HEK293 (cell line): Measurements from ENCODE around the gene NLK.
"Not testable (repeated sequence)": the region's sequence is repeated elsewhere in the genome, so short reads cannot be mapped to it uniquely, and the experiment has no call there.

Experiments used
- CTCF ChIA-PET: fragments of 350-600 bp; formaldehyde crosslinking; extraction: SDS; loops from one replicate; lab custom pipeline; 2021; ENCODE audit warnings: antibody characterized with exemption; lab: Yijun Ruan, JAX
- POLR2A ChIA-PET: fragments of 300-600 bp; formaldehyde crosslinking; extraction: SDS; loops from one replicate; lab custom pipeline; 2020; ENCODE audit warnings: antibody characterized with exemption, inconsistent platforms; lab: Yijun Ruan, JAX
- H3K27ac ChIP-seq: fragments of 200-500 bp; sonication (Bioruptor generic); 2 replicates; pipeline ENCODE4 v1.5.1; 2014; ENCODE audit warnings: low read depth, low read length, control low read depth, inconsistent platforms; ENCODE audit errors: extremely low read depth
- H3K36me3 ChIP-seq, 2 experiments: fragments of 200-500 bp in 1 of 2; sonication (Bioruptor generic) in 1 of 2; 1 replicate in 1 of 2; 2 replicates in 1 of 2; pipeline ENCODE4 v1.5.1; 2014 to 2017; ENCODE audit warnings: inconsistent platforms in 2 of 2, low read length in 2 of 2; ENCODE audit not compliant: control insufficient read depth in 2 of 2, insufficient read depth in 1 of 2
- H3K4me1 ChIP-seq: fragments of 200-500 bp; sonication (Bioruptor generic); 2 replicates; pipeline ENCODE4 v1.5.1; 2014; ENCODE audit warnings: mild to moderate bottlenecking, low read length, inconsistent platforms; ENCODE audit not compliant: control insufficient read depth, insufficient read depth
- H3K4me3 ChIP-seq: 2 replicates; pipeline ENCODE4 v1.5.1; 2011; ENCODE audit warnings: low read depth, mild to moderate bottlenecking, control low read depth, low read length, moderate library complexity
- H3K9me3 ChIP-seq: fragments of 200-500 bp; sonication (Bioruptor generic); 2 replicates; pipeline ENCODE4 v1.5.1; 2014; ENCODE audit warnings: low read depth, low read length, inconsistent platforms; ENCODE audit not compliant: control insufficient read depth, insufficient read depth
- GLI4 ChIP-seq: fragments of 450-650 bp; formaldehyde crosslinking; IDR thresholded peaks from 2 replicates; pipeline ENCODE4 v1.5.1; 2016; ENCODE audit warnings: missing biosample characterization, missing genetic modification characterization
- KLF7 ChIP-seq: fragments of 450-650 bp; formaldehyde crosslinking; IDR thresholded peaks from 2 replicates; pipeline ENCODE4 v1.5.1; 2016; ENCODE audit warnings: missing biosample characterization, missing genetic modification characterization, borderline replicate concordance
- SP2 ChIP-seq: fragments of 450-650 bp; formaldehyde crosslinking; IDR thresholded peaks from 2 replicates; pipeline ENCODE4 v1.5.1; 2016; ENCODE audit warnings: missing biosample characterization, missing genetic modification characterization
- ZNF121 ChIP-seq: fragments of 450-650 bp; formaldehyde crosslinking; IDR thresholded peaks from 2 replicates; pipeline ENCODE4 v1.5.1; 2016; ENCODE audit warnings: missing biosample characterization, missing genetic modification characterization
- ZNF146 ChIP-seq: fragments of 450-650 bp; formaldehyde crosslinking; IDR thresholded peaks from 2 replicates; pipeline ENCODE4 v1.5.1; 2016; ENCODE audit warnings: missing biosample characterization, missing genetic modification characterization
- ZNF214 ChIP-seq: fragments of 450-650 bp; formaldehyde crosslinking; IDR thresholded peaks from 2 replicates; pipeline ENCODE4 v1.5.1; 2017; ENCODE audit warnings: missing biosample characterization, mild to moderate bottlenecking, missing genetic modification characterization, borderline replicate concordance
- ZNF433 ChIP-seq: fragments of 450-650 bp; formaldehyde crosslinking; IDR thresholded peaks from 2 replicates; pipeline ENCODE4 v1.5.1; 2016; ENCODE audit warnings: missing biosample characterization, missing genetic modification characterization, low read depth
- ZNF501 ChIP-seq: fragments of 450-650 bp; formaldehyde crosslinking; IDR thresholded peaks from 2 replicates; pipeline ENCODE4 v1.5.1; 2016; ENCODE audit warnings: missing biosample characterization, missing genetic modification characterization
- ZNF521 ChIP-seq: fragments of 450-650 bp; formaldehyde crosslinking; IDR thresholded peaks from 2 replicates; pipeline ENCODE4 v1.5.1; 2017; ENCODE audit warnings: missing biosample characterization, mild to moderate bottlenecking, missing genetic modification characterization
- ZNF558 ChIP-seq: fragments of 450-650 bp; formaldehyde crosslinking; IDR thresholded peaks from 2 replicates; pipeline ENCODE4 v1.5.1; 2016; ENCODE audit warnings: missing biosample characterization, missing genetic modification characterization
- ZNF658 ChIP-seq: fragments of 450-650 bp; formaldehyde crosslinking; IDR thresholded peaks from 2 replicates; pipeline ENCODE4; 2016; ENCODE audit warnings: missing biosample characterization, missing genetic modification characterization
- ZNF664 ChIP-seq: fragments of 450-650 bp; formaldehyde crosslinking; IDR thresholded peaks from 2 replicates; pipeline ENCODE4 v1.5.1; 2016; ENCODE audit warnings: missing biosample characterization, missing genetic modification characterization
- ZNF843 ChIP-seq: fragments of 450-650 bp; formaldehyde crosslinking; IDR thresholded peaks from 2 replicates; pipeline ENCODE4 v1.5.1; 2016; ENCODE audit warnings: missing biosample characterization, missing genetic modification characterization
- TF ChIP-seq, protein P1 (sequence below): fragments of 450-650 bp; formaldehyde crosslinking; IDR thresholded peaks from 2 replicates; pipeline ENCODE4 v1.5.1; 2016; ENCODE audit warnings: missing biosample characterization, missing genetic modification characterization
- TF ChIP-seq, protein P2 (sequence below): fragments of 450-650 bp; formaldehyde crosslinking; IDR thresholded peaks from 2 replicates; pipeline ENCODE4 v1.5.1; 2016; ENCODE audit warnings: missing biosample characterization, missing genetic modification characterization
- TF ChIP-seq, protein P3 (sequence below): fragments of 450-650 bp; formaldehyde crosslinking; IDR thresholded peaks from 2 replicates; pipeline ENCODE4 v1.5.1; 2016; ENCODE audit warnings: missing biosample characterization, missing genetic modification characterization
- TF ChIP-seq, protein P4 (sequence below): fragments of 450-650 bp; formaldehyde crosslinking; IDR thresholded peaks from 2 replicates; pipeline ENCODE4 v1.5.1; 2016; ENCODE audit warnings: missing biosample characterization, missing genetic modification characterization, borderline replicate concordance
- TF ChIP-seq, protein P5 (sequence below): fragments of 450-650 bp; formaldehyde crosslinking; IDR thresholded peaks from 2 replicates; pipeline ENCODE4 v1.5.1; 2016; ENCODE audit warnings: missing biosample characterization, missing genetic modification characterization

Gene NLK

DNA sequence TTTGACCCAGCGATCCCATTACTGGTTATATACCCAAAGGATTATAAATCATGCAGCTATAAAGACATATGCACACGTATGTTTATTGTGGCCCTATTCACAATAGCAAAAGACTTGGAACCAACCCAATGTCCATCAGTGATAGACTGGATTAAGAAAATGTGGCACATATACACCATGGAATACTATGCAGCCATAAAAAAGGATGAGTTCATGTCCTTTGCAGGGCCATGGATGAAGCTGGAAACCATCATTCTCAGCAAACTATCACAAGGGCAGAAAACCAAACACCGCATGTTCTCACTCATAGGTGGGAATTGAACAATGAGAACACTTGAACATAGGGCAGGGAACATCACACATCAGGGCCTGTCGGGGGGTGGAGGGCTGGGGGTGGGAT is 112.9 kb downstream of the NLK start:
- H3K4me3 ChIP-seq, POLR2A ChIA-PET, H3K36me3 ChIP-seq, H3K27ac ChIP-seq, CTCF ChIA-PET, H3K4me1 ChIP-seq, H3K9me3 ChIP-seq: not testable (repeated sequence)
- TF ChIP-seq, protein P1, sequence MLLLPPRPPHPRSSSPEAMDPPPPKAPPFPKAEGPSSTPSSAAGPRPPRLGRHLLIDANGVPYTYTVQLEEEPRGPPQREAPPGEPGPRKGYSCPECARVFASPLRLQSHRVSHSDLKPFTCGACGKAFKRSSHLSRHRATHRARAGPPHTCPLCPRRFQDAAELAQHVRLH (tag by site-specific recombination): peak; percentile 57
- TF ChIP-seq ZNF146 (tag by site-specific recombination): peak; percentile 96
- TF ChIP-seq, protein P2, sequence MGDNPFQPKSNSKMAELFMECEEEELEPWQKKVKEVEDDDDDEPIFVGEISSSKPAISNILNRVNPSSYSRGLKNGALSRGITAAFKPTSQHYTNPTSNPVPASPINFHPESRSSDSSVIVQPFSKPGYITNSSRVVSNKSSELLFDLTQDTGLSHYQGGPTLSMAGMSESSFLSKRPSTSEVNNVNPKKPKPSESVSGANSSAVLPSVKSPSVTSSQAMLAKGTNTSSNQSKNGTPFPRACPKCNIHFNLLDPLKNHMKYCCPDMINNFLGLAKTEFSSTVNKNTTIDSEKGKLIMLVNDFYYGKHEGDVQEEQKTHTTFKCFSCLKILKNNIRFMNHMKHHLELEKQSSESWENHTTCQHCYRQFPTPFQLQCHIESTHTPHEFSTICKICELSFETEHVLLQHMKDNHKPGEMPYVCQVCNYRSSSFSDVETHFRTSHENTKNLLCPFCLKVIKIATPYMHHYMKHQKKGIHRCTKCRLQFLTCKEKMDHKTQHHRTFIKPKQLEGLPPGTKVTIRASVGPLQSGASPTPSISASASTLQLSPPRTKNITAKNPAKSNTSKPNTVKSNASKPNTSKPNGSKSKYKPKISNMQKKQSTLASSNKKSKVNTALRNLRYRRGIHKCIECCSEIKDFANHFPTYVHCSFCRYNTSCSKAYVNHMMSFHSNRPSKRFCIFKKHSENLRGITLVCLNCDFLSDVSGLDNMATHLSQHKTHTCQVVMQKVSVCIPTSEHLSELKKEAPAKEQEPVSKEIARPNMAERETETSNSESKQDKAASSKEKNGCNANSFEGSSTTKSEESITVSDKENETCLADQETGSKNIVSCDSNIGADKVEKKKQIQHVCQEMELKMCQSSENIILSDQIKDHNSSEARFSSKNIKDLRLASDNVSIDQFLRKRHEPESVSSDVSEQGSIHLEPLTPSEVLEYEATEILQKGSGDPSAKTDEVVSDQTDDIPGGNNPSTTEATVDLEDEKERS (tag by site-specific recombination): peak; percentile 50; the same call in 1 of the 2 replicates

DNA sequence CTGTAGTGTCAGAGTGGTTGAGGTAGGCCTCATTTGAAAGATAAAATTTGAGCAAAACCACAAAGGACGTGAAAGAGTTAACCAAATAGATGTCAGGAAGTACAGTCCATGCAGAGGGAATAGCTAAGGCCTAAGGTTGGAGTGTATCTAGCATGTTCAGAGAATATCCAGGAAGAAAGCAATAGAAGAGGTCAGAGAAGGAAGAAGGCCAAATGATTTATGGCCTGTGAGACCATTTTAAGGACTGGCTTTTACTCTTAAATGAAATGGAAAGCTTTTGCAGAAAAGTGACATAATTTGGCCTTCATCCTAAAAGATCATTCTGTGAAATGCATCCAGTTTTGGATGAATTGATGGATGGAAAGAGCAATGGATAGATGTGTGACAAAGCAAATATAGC is 116.5 kb downstream of the NLK start:
- CTCF ChIA-PET: interaction anchor here (0.5 kb wide), 1 partner anchor 16 kb away, joined by 3 read pairs; no protein-coding TSS in a partner anchor
- Histone ChIP-seq H3K9me3 (no peaks in the 10 kb centered on the region), H3K27ac (no peak overlapping the region), H3K4me1 (no peaks in the 10 kb centered on the region), H3K36me3 (peaks cover 0 to 2% of the 10 kb centered on the region in 2 experiments; a peak in 1 of 3 replicates), H3K4me3 (no peak overlapping the region)
- TF ChIP-seq SP2 (tag by site-specific recombination): no peak
- TF ChIP-seq GLI4 (tag by site-specific recombination): no peak
- no peak for TF ChIP-seq ZNF501
- TF ChIP-seq, protein P3, sequence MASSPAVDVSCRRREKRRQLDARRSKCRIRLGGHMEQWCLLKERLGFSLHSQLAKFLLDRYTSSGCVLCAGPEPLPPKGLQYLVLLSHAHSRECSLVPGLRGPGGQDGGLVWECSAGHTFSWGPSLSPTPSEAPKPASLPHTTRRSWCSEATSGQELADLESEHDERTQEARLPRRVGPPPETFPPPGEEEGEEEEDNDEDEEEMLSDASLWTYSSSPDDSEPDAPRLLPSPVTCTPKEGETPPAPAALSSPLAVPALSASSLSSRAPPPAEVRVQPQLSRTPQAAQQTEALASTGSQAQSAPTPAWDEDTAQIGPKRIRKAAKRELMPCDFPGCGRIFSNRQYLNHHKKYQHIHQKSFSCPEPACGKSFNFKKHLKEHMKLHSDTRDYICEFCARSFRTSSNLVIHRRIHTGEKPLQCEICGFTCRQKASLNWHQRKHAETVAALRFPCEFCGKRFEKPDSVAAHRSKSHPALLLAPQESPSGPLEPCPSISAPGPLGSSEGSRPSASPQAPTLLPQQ (tag by site-specific recombination): no peak
- TF ChIP-seq ZNF558 (tag by site-specific recombination): no peak
- TF ChIP-seq ZNF121 (tag by site-specific recombination): no peak
- TF ChIP-seq, protein P4, sequence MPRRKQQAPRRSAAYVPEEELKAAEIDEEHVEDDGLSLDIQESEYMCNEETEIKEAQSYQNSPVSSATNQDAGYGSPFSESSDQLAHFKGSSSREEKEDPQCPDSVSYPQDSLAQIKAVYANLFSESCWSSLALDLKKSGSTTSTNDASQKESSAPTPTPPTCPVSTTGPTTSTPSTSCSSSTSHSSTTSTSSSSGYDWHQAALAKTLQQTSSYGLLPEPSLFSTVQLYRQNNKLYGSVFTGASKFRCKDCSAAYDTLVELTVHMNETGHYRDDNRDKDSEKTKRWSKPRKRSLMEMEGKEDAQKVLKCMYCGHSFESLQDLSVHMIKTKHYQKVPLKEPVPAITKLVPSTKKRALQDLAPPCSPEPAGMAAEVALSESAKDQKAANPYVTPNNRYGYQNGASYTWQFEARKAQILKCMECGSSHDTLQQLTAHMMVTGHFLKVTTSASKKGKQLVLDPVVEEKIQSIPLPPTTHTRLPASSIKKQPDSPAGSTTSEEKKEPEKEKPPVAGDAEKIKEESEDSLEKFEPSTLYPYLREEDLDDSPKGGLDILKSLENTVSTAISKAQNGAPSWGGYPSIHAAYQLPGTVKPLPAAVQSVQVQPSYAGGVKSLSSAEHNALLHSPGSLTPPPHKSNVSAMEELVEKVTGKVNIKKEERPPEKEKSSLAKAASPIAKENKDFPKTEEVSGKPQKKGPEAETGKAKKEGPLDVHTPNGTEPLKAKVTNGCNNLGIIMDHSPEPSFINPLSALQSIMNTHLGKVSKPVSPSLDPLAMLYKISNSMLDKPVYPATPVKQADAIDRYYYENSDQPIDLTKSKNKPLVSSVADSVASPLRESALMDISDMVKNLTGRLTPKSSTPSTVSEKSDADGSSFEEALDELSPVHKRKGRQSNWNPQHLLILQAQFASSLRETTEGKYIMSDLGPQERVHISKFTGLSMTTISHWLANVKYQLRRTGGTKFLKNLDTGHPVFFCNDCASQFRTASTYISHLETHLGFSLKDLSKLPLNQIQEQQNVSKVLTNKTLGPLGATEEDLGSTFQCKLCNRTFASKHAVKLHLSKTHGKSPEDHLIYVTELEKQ (tag by site-specific recombination): no peak
- TF ChIP-seq, protein P5, sequence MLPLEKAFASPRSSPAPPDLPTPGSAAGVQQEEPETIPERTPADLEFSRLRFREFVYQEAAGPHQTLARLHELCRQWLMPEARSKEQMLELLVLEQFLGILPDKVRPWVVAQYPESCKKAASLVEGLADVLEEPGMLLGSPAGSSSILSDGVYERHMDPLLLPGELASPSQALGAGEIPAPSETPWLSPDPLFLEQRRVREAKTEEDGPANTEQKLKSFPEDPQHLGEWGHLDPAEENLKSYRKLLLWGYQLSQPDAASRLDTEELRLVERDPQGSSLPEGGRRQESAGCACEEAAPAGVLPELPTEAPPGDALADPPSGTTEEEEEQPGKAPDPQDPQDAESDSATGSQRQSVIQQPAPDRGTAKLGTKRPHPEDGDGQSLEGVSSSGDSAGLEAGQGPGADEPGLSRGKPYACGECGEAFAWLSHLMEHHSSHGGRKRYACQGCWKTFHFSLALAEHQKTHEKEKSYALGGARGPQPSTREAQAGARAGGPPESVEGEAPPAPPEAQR: no peak
- TF ChIP-seq ZNF843 (tag by site-specific recombination): no peak
- TF ChIP-seq ZNF658 (tag by site-specific recombination): no peak
- no peak for TF ChIP-seq ZNF664 (tag by site-specific recombination)
- no peak for TF ChIP-seq ZNF433 (tag by site-specific recombination)
- no peak for TF ChIP-seq ZNF214 (tag by site-specific recombination)
- TF ChIP-seq ZNF521 (tag by site-specific recombination): no peak
- no peak for TF ChIP-seq KLF7 (tag by site-specific recombination)
- POLR2A ChIA-PET: no interaction called here
